HK-2 (cell line): ENCODE results near the gene GTPBP1.

Source experiments
- DNase-seq: peaks from one replicate; pipeline ENCODE4 v3.0.0-alpha.2; 2018; ENCODE audit not compliant: unreplicated experiment

The GTPBP1 gene

GRCh38 chr22:38700789-38701628, 4.7 kb upstream of the GTPBP1 start, which contains the start of gene JOSD1:
Gene JOSD1 (minus strand): TSS chr22:38700943. CDS start chr22:38699987, 956 bp downstream.
- DNase-seq: peak; percentile 90

- DNase-seq: no peak
These were observed 1.0 kb upstream of the GTPBP1 start for GRCh38 chr22:38704654-38705234.

GRCh38 chr22:38706101-38706900, 557 bp downstream of the GTPBP1 start:
- peak; percentile 33 for DNase-seq

- DNase-seq: no peak
These were observed 1.1 kb downstream of the GTPBP1 start for GRCh38 chr22:38706901-38707195.

GRCh38 chr22:38707346-38707745, 1.6 kb downstream of the GTPBP1 start:
- no peak for DNase-seq

- no peak for DNase-seq
These were observed 2.2 kb downstream of the GTPBP1 start for GRCh38 chr22:38707984-38708383.

GRCh38 chr22:38709306-38709705, 3.6 kb downstream of the GTPBP1 start:
- no peak for DNase-seq

- no peak for DNase-seq
These were observed 4.6 kb downstream of the GTPBP1 start for GRCh38 chr22:38710351-38710750.

- DNase-seq: no peak
These were observed 5.1 kb downstream of the GTPBP1 start for GRCh38 chr22:38710866-38711265.

GRCh38 chr22:38712486-38713207, 6.9 kb downstream of the GTPBP1 start:
- no peak for DNase-seq

GRCh38 chr22:38713921-38714320, 8.2 kb downstream of the GTPBP1 start:
- no peak for DNase-seq

- DNase-seq: no peak
These were observed 9.5 kb downstream of the GTPBP1 start for GRCh38 chr22:38715176-38715764.

GRCh38 chr22:38715852-38716251, 10.1 kb downstream of the GTPBP1 start:
- no peak for DNase-seq

GRCh38 chr22:38716271-38716670, 10.5 kb downstream of the GTPBP1 start:
- DNase-seq: no peak

- DNase-seq: no peak
These were observed 11.1 kb downstream of the GTPBP1 start for GRCh38 chr22:38716826-38717225.

GRCh38 chr22:38717244-38717643, 11.5 kb downstream of the GTPBP1 start:
- no peak for DNase-seq

- peak; percentile 67 for DNase-seq
These were observed 12.7 kb downstream of the GTPBP1 start for GRCh38 chr22:38718414-38718813.

- DNase-seq: no peak
These were observed 13.5 kb downstream of the GTPBP1 start for GRCh38 chr22:38719196-38719595.

- DNase-seq: no peak
These were observed 14.6 kb downstream of the GTPBP1 start for GRCh38 chr22:38720350-38720749.

GRCh38 chr22:38721551-38721950, 15.8 kb downstream of the GTPBP1 start:
- DNase-seq: no peak

- no peak for DNase-seq
These were observed 18.4 kb downstream of the GTPBP1 start for GRCh38 chr22:38724176-38724575.
